ENCODE measurements around the gene RGS6.

- TF ChIP-seq SUZ12 (IDR thresholded peaks at IDR 0.05; ENCODE audit: extremely low read depth, insufficient read depth, insufficient read length) = no peak
- no peak for TF ChIP-seq YY1 (IDR thresholded peaks at IDR 0.05; ENCODE audit: insufficient read depth, insufficient read length)
Observed at GRCh38 chr14:72563676-72564075, 631.4 kb downstream of the RGS6 start.
